Esophagus muscularis mucosa (tissue), 4 donors: ENCODE measurements around the gene FAM193A. TPM values are rescaled to one million over a fixed set of nuclear protein-coding genes. Genes with fewer than 3 reads are reported as not detected.
"Not testable (repeated sequence)": the region's sequence is repeated elsewhere in the genome, so short reads cannot be mapped to it uniquely, and the experiment has no call there.

Experiments
- DNase-seq: peaks from one replicate; pipeline ENCODE4 v3.0.0-alpha.2; 2017; ENCODE audit errors: extremely low spot score
- H3K27ac ChIP-seq, 4 donors: fragments of 200-600 bp; sonication (generic); replicated peaks in 1 of 4; 1 replicate in 3 of 4; 2 replicates in 1 of 4; pipeline ENCODE4 v1.5.1; 2016 to 2019; ENCODE audit warnings: mild to moderate bottlenecking in 1 of 4
- H3K27me3 ChIP-seq, 4 donors: fragments of 200-600 bp; sonication (generic); one replicate each; pipeline versions ENCODE4 v1.5.1 to v1.6.0; 2016 to 2019
- H3K36me3 ChIP-seq, 4 donors: fragments of 200-600 bp; sonication (generic); one replicate each; pipeline ENCODE4 v1.5.1; 2016 to 2019
- H3K4me1 ChIP-seq, 4 donors: fragments of 200-600 bp; sonication (generic); one replicate each; pipeline ENCODE4 v1.5.1; 2016 to 2019
- H3K4me3 ChIP-seq, 4 donors: fragments of 200-600 bp; sonication (generic); 1 replicate in 2 of 4; 2 replicates in 2 of 4; pipeline ENCODE4 v1.5.1; 2016 to 2019; ENCODE audit warnings: mild to moderate bottlenecking in 4 of 4, moderate library complexity in 1 of 4
- H3K9me3 ChIP-seq, 4 donors: fragments of 200-600 bp; sonication (generic); 1 replicate in 3 of 4; 2 replicates in 1 of 4; pipeline ENCODE4 v1.5.1; 2016 to 2019
- CTCF ChIP-seq, 3 experiments: fragments of 200-600 bp in 2 of 3; fragments of 450-650 bp in 1 of 3; sonication (generic) in 2 of 3; IDR thresholded peaks; one replicate each; pipeline ENCODE4 v1.5.1; 2017 to 2019; ENCODE audit warnings: antibody characterized with exemption in 3 of 3, mild to moderate bottlenecking in 2 of 3, moderate library complexity in 1 of 3
- EP300 ChIP-seq: sonication (generic); formaldehyde crosslinking; IDR thresholded peaks from one replicate; pipeline ENCODE4 v1.6.1; 2017; ENCODE audit warnings: antibody characterized with exemption
- POLR2A ChIP-seq: fragments of 450-650 bp; IDR thresholded peaks from one replicate; pipeline ENCODE4 v1.6.1; 2017; ENCODE audit warnings: antibody characterized with exemption, moderate library complexity, mild to moderate bottlenecking, low read depth
- POLR2AphosphoS5 ChIP-seq, 2 donors: sonication (generic); formaldehyde crosslinking; IDR thresholded peaks; one replicate each; pipeline ENCODE4 v1.6.1; 2017; ENCODE audit warnings: antibody characterized with exemption in 2 of 2
- WGBS: methylation state at CpG from one replicate; pipeline ENCODE4 v1.1.5; 2018; 5-methylcytosine and 5-hydroxymethylcytosine counted together
- intact Hi-C: fragments of 100-400 bp; cut with DNase I; formaldehyde crosslinking; loops from one replicate; pipeline ENCODE4 v1.15.1; 2023
- total RNA-seq, 4 donors: library from RNA; depleted of rRNA; stranded (reverse); fragments of >200 nt; gene quantifications; one replicate each; pipeline versions ENCODE4 v1.1.0 to v1.2.1, GENCODE V29; 2016

FAM193A gene
- total RNA-seq, 4 donors from 2014 or later, result 20.0 to 30.6 (median 24.6) TPM

- Histone ChIP-seq H3K4me1 (peaks cover 4 to 9% (median 5%) of the 10 kb centered on the region in 4 donors), H3K36me3 (peaks cover 45 to 90% (median 61%) of the 10 kb centered on the region in 4 donors), H3K4me3 (no peak overlapping the region), H3K9me3 (no peaks in the 10 kb centered on the region), H3K27me3 (no peaks in the 10 kb centered on the region), H3K27ac (no peak overlapping the region)
- no peak for DNase-seq
- intact Hi-C loops, result no loop called here
- 93% methylated on average over 22 of the region's 24 CpGs for WGBS
- no peak for TF ChIP-seq POLR2AphosphoS5 (IDR thresholded peaks at IDR 0.05)
These were observed 94.3 kb downstream of the FAM193A start for GRCh38 chr4:2630556-2631273.

GRCh38 chr4:2634014-2634413 lies 97.6 kb downstream of the FAM193A start:
- H3K27ac ChIP-seq, result no peak overlapping the region
- TF ChIP-seq POLR2A (no peak), POLR2AphosphoS5 (IDR thresholded peaks at IDR 0.05) (no peak), EP300 (no peak)
- no peaks in the 10 kb centered on the region for H3K9me3 ChIP-seq
- 81% methylated on average over 5 of the region's 5 CpGs for WGBS
- H3K27me3 ChIP-seq, result no peaks in the 10 kb centered on the region
- no peak overlapping the region for H3K4me3 ChIP-seq
- no peak for DNase-seq
- intact Hi-C loops, result no loop called here
- peaks cover 33 to 87% (median 56%) of the 10 kb centered on the region in 4 donors for H3K36me3 ChIP-seq
- H3K4me1 ChIP-seq, result no peaks in the 10 kb centered on the region

- TF ChIP-seq CTCF (IDR thresholded peaks at IDR 0.05) (no peak), POLR2A (no peak), EP300 (no peak), POLR2AphosphoS5 (IDR thresholded peaks at IDR 0.05) (no peak)
- Histone ChIP-seq H3K4me1 (no peaks in the 10 kb centered on the region), H3K36me3 (peaks cover 42 to 90% (median 67%) of the 10 kb centered on the region in 4 donors), H3K27ac (no peak overlapping the region), H3K4me3 (no peak overlapping the region), H3K9me3 (no peaks in the 10 kb centered on the region), H3K27me3 (no peaks in the 10 kb centered on the region)
- WGBS, result 95% methylated on average over 6 of the region's 6 CpGs
- no peak for DNase-seq
- intact Hi-C loops, result no loop called here
These were observed 99.9 kb downstream of the FAM193A start for GRCh38 chr4:2636331-2636730.

- intact Hi-C loops, DNase-seq, H3K4me1 ChIP-seq, H3K4me3 ChIP-seq, H3K9me3 ChIP-seq, H3K27me3 ChIP-seq, H3K27ac ChIP-seq: not testable (repeated sequence)
- peaks cover 41 to 90% (median 65%) of the 10 kb centered on the region in 4 donors for H3K36me3 ChIP-seq
- WGBS, result 98% methylated on average over 5 of the region's 5 CpGs
These were observed 100.5 kb downstream of the FAM193A start for GRCh38 chr4:2636994-2637393.

- intact Hi-C loops, result no loop called here
- Histone ChIP-seq H3K4me1 (no peaks in the 10 kb centered on the region), H3K27ac (no peak overlapping the region), H3K27me3 (no peaks in the 10 kb centered on the region), H3K9me3 (no peaks in the 10 kb centered on the region), H3K4me3 (no peak overlapping the region), H3K36me3 (peaks cover 34 to 90% (median 59%) of the 10 kb centered on the region in 4 donors)
- TF ChIP-seq CTCF (IDR thresholded peaks at IDR 0.05) (no peak), EP300 (no peak)
- no peak for DNase-seq
- 95% methylated on average over 9 of the region's 9 CpGs for WGBS
These were observed 101.6 kb downstream of the FAM193A start for GRCh38 chr4:2637956-2638552.

- Histone ChIP-seq H3K27ac (no peak overlapping the region), H3K27me3 (no peaks in the 10 kb centered on the region), H3K4me3 (no peak overlapping the region), H3K4me1 (no peaks in the 10 kb centered on the region), H3K36me3 (peaks cover 34 to 89% (median 62%) of the 10 kb centered on the region in 4 donors), H3K9me3 (no peaks in the 10 kb centered on the region)
- no peak for DNase-seq
- 88% methylated on average over 7 of the region's 7 CpGs for WGBS
- TF ChIP-seq CTCF (IDR thresholded peaks at IDR 0.05) (no peak), POLR2AphosphoS5 (IDR thresholded peaks at IDR 0.05) (no peak), EP300 (no peak), POLR2A (no peak)
- intact Hi-C loops, result no loop called here
These were observed 102.3 kb downstream of the FAM193A start for GRCh38 chr4:2638730-2639129.
